Fibroblast of mammary gland (primary cell): ENCODE measurements around the gene WFIKKN2.

ENCODE experiments used
- DNase-seq: peaks from one replicate; pipeline ENCODE4 v3.0.0-alpha.2; 2010; ENCODE audit warnings: low read depth
- H3K4me3 ChIP-seq: 2 replicates; pipeline ENCODE4 v1.5.1; 2011; ENCODE audit warnings: low read depth, mild to moderate bottlenecking, low read length, moderate library complexity; ENCODE audit not compliant: control insufficient read depth
- TF ChIP-seq, protein P1 (sequence below): conservative IDR thresholded peaks from 2 replicates; pipeline ENCODE4 v1.5.1; 2011; ENCODE audit warnings: low read depth, low read length, inconsistent platforms; ENCODE audit not compliant: control insufficient read depth, insufficient read depth

WFIKKN2 gene

DNA sequence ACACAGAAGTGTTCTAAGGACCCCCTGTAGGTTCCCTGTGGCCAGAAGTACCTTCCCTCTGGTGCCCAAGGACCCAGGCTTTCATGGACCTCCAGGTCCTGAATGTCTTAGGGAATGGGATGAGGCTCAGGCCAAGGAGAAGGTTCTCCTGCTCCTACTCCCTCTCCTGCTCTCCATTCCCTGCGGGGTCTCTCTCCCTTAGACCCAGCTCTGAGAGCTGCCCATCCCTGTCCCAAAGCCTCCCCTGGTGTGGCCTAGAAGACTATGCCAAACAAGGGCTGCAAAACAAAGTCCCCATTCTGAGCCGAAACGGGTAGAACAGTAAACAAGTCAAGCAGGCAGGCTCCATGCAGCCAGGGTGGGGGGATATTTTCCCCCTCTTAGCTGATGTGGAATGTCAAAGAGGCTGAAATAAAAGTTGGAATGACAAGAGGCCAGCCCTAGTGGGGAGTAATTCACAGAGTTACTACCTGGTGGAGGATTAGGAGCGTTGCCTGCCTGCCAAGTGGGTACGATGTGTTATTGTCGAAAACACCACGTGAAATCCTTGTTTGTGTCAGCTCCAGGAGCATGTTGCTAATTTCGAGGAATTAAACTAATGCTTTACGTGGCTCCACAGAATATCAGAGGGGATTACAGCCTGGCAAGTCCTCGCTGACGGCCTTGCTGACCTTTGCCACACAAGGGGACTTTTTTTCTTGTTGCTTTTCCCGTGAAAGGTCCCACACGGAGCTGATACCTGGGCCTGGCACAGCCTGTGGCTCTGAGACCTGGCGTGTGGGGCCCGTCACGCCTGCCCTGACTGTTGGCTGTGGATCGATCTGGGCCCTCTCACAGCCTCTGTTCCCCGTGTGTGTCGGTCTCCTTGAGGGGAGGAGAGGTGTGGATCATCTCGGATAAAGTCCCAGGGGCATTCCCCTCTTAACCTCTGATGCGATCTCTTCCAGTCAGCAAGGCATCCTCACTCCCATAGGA is 2.9 kb downstream of the WFIKKN2 start:
- TF ChIP-seq, protein P1, sequence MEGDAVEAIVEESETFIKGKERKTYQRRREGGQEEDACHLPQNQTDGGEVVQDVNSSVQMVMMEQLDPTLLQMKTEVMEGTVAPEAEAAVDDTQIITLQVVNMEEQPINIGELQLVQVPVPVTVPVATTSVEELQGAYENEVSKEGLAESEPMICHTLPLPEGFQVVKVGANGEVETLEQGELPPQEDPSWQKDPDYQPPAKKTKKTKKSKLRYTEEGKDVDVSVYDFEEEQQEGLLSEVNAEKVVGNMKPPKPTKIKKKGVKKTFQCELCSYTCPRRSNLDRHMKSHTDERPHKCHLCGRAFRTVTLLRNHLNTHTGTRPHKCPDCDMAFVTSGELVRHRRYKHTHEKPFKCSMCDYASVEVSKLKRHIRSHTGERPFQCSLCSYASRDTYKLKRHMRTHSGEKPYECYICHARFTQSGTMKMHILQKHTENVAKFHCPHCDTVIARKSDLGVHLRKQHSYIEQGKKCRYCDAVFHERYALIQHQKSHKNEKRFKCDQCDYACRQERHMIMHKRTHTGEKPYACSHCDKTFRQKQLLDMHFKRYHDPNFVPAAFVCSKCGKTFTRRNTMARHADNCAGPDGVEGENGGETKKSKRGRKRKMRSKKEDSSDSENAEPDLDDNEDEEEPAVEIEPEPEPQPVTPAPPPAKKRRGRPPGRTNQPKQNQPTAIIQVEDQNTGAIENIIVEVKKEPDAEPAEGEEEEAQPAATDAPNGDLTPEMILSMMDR = no peak
- no peak for DNase-seq
- no peak overlapping the region for H3K4me3 ChIP-seq

DNA sequence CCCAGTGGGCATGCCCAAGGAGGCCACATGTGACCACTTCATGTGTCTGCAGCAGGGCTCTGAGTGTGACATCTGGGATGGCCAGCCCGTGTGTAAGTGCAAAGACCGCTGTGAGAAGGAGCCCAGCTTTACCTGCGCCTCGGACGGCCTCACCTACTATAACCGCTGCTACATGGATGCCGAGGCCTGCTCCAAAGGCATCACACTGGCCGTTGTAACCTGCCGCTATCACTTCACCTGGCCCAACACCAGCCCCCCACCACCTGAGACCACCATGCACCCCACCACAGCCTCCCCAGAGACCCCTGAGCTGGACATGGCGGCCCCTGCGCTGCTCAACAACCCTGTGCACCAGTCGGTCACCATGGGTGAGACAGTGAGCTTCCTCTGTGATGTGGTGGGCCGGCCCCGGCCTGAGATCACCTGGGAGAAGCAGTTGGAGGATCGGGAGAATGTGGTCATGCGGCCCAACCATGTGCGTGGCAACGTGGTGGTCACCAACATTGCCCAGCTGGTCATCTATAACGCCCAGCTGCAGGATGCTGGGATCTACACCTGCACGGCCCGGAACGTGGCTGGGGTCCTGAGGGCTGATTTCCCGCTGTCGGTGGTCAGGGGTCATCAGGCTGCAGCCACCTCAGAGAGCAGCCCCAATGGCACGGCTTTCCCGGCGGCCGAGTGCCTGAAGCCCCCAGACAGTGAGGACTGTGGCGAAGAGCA is 4.4 kb downstream of the WFIKKN2 start:
- TF ChIP-seq, protein P1 = no peak
- H3K4me3 ChIP-seq = no peak overlapping the region
- DNase-seq = no peak

DNA sequence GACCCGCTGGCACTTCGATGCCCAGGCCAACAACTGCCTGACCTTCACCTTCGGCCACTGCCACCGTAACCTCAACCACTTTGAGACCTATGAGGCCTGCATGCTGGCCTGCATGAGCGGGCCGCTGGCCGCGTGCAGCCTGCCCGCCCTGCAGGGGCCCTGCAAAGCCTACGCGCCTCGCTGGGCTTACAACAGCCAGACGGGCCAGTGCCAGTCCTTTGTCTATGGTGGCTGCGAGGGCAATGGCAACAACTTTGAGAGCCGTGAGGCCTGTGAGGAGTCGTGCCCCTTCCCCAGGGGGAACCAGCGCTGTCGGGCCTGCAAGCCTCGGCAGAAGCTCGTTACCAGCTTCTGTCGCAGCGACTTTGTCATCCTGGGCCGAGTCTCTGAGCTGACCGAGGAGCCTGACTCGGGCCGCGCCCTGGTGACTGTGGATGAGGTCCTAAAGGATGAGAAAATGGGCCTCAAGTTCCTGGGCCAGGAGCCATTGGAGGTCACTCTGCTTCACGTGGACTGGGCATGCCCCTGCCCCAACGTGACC is 5.0 kb downstream of the WFIKKN2 start:
- TF ChIP-seq, protein P1 = no peak

DNA sequence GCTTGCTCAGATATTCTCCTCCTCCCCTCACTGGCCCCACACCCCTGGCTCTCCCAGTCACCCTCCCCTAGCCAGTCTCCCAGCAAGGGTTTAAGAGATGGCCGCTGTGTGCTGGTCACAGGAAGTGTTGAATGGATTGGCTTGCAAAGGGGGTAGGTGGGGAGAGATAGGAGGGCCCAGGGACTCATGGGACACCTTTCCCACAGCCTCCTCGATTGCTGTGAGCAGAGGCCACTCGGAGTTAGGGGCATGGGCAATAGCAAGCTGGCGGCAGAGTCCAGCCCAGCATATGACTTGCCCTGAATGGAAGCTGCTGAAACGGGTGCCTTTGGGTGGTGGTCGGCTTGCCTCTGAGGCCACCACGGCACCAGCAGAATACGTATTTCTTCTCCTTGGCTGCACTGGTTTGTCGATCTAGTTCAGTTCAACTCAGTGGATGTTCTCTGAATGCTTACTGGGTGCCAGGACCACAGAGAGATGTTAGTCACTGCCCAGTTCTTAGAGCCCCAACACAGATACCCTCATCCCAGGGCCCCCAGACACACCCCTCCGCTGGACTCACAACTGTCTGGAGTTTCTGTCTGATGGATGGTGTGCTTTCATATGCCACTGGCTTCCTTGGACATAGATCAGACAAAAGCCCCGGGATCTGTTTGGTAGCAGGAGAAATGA is 6.0 kb downstream of the WFIKKN2 start:
- TF ChIP-seq, protein P1 = no peak
- DNase-seq = no peak
- H3K4me3 ChIP-seq = no peak overlapping the region

More for the DNA sequence above, 5.0 kb downstream of the WFIKKN2 start:
- no peak for DNase-seq
- H3K4me3 ChIP-seq = no peak overlapping the region

DNA sequence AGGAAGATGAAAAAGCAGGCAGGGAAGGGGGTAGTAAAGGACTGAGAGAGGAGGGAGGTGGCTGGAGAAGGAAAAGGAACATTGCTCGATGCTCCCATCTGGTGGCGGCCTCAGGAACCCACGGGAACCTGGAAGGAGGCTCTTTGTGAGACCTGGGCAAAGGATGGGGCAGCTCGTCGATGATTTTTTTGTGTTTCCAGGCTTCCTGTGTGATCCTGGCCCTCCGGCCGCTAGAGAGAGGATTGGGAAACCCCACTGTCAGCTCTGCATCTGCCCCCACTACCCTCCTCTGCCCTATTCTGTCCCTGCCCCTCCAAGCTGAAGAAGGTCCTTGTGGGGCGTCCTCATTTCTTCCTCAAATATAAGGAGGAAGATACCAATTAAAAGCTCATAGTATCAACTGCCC is 6.6 kb downstream of the WFIKKN2 start:
- TF ChIP-seq, protein P1 = peak; percentile 82
- DNase-seq = peak; percentile 62
- no peak overlapping the region for H3K4me3 ChIP-seq

DNA sequence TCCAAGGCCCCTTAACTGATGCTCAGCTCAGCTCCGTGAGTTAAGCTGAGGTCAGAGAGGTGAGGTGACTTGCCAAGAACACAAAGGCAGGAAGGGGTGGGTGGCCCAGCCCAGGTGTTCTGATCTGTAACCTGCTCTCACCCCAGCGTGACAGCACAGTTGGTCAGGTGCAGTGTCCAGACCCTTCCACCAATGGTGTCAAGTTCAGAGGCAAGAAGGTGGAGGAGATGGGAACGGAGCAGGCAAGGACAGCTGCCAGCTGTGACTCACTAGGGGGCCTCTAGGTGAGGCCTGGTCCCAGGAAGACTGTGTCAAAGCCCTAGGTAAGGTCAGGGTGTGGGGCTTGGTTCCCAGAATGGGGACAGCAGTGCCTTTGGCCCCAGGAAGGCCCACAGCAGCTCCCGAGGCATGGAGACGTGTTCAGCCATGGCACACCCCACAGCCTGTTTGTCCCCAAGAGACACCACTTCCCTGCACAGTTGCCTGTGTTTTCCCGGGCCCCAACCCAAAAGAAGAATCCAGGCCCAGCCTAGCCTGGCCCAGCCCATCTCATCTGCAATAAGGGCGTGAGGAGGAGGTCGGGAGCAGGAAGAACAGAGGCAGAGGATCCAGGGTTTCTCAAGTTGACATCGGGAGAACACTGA is 7.2 kb downstream of the WFIKKN2 start:
- no peak for DNase-seq
- TF ChIP-seq, protein P1 = no peak
- H3K4me3 ChIP-seq = no peak overlapping the region
